Nephron progenitor cell (in vitro differentiated cells): ENCODE results near the gene CELF5.
A peak's percentile ranks its signal among the peaks of the same experiment; 100 is the strongest.

ENCODE experiments used
- DNase-seq: peaks from one replicate; pipeline ENCODE4 v3.0.0; 2021
- H3K27ac Mint-ChIP-seq: 2 replicates; pipeline ENCODE4 v1.8.0; 2021; ENCODE audit warnings: mild to moderate bottlenecking, moderate library complexity, mixed read lengths
- H3K27me3 Mint-ChIP-seq: 2 replicates; pipeline ENCODE4 v1.8.0; 2021; ENCODE audit warnings: mild to moderate bottlenecking, low read depth, mixed read lengths; ENCODE audit not compliant: poor library complexity
- H3K36me3 Mint-ChIP-seq: 2 replicates; pipeline ENCODE4 v1.8.0; 2021; ENCODE audit warnings: low read depth, mixed read lengths
- H3K4me1 Mint-ChIP-seq: 2 replicates; pipeline ENCODE4 v1.8.0; 2021; ENCODE audit warnings: mixed read lengths
- H3K4me3 Mint-ChIP-seq: 2 replicates; pipeline ENCODE4 v1.8.0; 2021; ENCODE audit warnings: mild to moderate bottlenecking, moderate library complexity, mixed read lengths
- H3K9me3 Mint-ChIP-seq: 2 replicates; pipeline ENCODE4 v1.8.0; 2021; ENCODE audit warnings: mild to moderate bottlenecking, moderate library complexity, mixed read lengths
- CTCF ChIP-seq: fragments of 200-600 bp; sonication (generic); IDR thresholded peaks from 2 replicates; pipeline ENCODE4 v1.5.0; 2021; ENCODE audit warnings: antibody characterized with exemption

CELF5 gene

GRCh38 chr19:3275583-3276340 is 51.3 kb downstream of the CELF5 start:
- peaks cover 90% of the 10 kb centered on the region for H3K27me3 Mint-ChIP-seq

GRCh38 chr19:3276341-3276799 is 51.9 kb downstream of the CELF5 start:
- DNase-seq = peak; percentile 78
- peaks cover 23% of the 10 kb centered on the region for H3K4me1 Mint-ChIP-seq
- peak overlapping the region; percentile 25 for H3K4me3 Mint-ChIP-seq
- peaks cover 88% of the 10 kb centered on the region for H3K27me3 Mint-ChIP-seq
- no peak overlapping the region for H3K27ac Mint-ChIP-seq
- peaks cover 20% of the 10 kb centered on the region for H3K9me3 Mint-ChIP-seq
- H3K36me3 Mint-ChIP-seq = no peaks in the 10 kb centered on the region
- no peak for TF ChIP-seq CTCF

More at GRCh38 chr19:3275583-3276340, 51.3 kb downstream of the CELF5 start:
- TF ChIP-seq CTCF = no peak
- H3K4me1 Mint-ChIP-seq = peaks cover 23% of the 10 kb centered on the region
- no peaks in the 10 kb centered on the region for H3K36me3 Mint-ChIP-seq
- no peak overlapping the region for H3K27ac Mint-ChIP-seq
- peak overlapping the region; percentile 80 for H3K4me3 Mint-ChIP-seq
- DNase-seq = peak; percentile 96
- H3K9me3 Mint-ChIP-seq = peaks cover 20% of the 10 kb centered on the region

GRCh38 chr19:3277649-3278048 is 53.2 kb downstream of the CELF5 start:
- DNase-seq = no peak
- peaks cover 81% of the 10 kb centered on the region for H3K27me3 Mint-ChIP-seq
- H3K9me3 Mint-ChIP-seq = peaks cover 15% of the 10 kb centered on the region
- no peak for TF ChIP-seq CTCF
- peaks cover 23% of the 10 kb centered on the region for H3K4me1 Mint-ChIP-seq
- no peaks in the 10 kb centered on the region for H3K36me3 Mint-ChIP-seq
- H3K4me3 Mint-ChIP-seq = no peak overlapping the region
- no peak overlapping the region for H3K27ac Mint-ChIP-seq

GRCh38 chr19:3278294-3278693 is 53.8 kb downstream of the CELF5 start:
- TF ChIP-seq CTCF = no peak
- no peak overlapping the region for H3K4me3 Mint-ChIP-seq
- no peak for DNase-seq
- H3K27me3 Mint-ChIP-seq = peaks cover 75% of the 10 kb centered on the region
- no peak overlapping the region for H3K27ac Mint-ChIP-seq
- H3K9me3 Mint-ChIP-seq = peaks cover 9% of the 10 kb centered on the region
- H3K36me3 Mint-ChIP-seq = no peaks in the 10 kb centered on the region
- peaks cover 23% of the 10 kb centered on the region for H3K4me1 Mint-ChIP-seq

GRCh38 chr19:3278749-3279148 is 54.3 kb downstream of the CELF5 start:
- no peaks in the 10 kb centered on the region for H3K36me3 Mint-ChIP-seq
- no peak for DNase-seq
- no peak overlapping the region for H3K27ac Mint-ChIP-seq
- peaks cover 23% of the 10 kb centered on the region for H3K4me1 Mint-ChIP-seq
- peaks cover 70% of the 10 kb centered on the region for H3K27me3 Mint-ChIP-seq
- no peak for TF ChIP-seq CTCF
- no peak overlapping the region for H3K4me3 Mint-ChIP-seq
- peaks cover 5% of the 10 kb centered on the region for H3K9me3 Mint-ChIP-seq

- peaks cover 65% of the 10 kb centered on the region for H3K27me3 Mint-ChIP-seq
- no peak overlapping the region for H3K27ac Mint-ChIP-seq
- H3K36me3 Mint-ChIP-seq = no peaks in the 10 kb centered on the region
- H3K4me3 Mint-ChIP-seq = no peak overlapping the region
- DNase-seq = no peak
- H3K4me1 Mint-ChIP-seq = peaks cover 26% of the 10 kb centered on the region
- no peak for TF ChIP-seq CTCF
- H3K9me3 Mint-ChIP-seq = peaks cover 4% of the 10 kb centered on the region
Measured at GRCh38 chr19:3279306-3279705, 54.8 kb downstream of the CELF5 start.
